ENCODE results near the gene ABTB2.

ABTB2 gene

DNA sequence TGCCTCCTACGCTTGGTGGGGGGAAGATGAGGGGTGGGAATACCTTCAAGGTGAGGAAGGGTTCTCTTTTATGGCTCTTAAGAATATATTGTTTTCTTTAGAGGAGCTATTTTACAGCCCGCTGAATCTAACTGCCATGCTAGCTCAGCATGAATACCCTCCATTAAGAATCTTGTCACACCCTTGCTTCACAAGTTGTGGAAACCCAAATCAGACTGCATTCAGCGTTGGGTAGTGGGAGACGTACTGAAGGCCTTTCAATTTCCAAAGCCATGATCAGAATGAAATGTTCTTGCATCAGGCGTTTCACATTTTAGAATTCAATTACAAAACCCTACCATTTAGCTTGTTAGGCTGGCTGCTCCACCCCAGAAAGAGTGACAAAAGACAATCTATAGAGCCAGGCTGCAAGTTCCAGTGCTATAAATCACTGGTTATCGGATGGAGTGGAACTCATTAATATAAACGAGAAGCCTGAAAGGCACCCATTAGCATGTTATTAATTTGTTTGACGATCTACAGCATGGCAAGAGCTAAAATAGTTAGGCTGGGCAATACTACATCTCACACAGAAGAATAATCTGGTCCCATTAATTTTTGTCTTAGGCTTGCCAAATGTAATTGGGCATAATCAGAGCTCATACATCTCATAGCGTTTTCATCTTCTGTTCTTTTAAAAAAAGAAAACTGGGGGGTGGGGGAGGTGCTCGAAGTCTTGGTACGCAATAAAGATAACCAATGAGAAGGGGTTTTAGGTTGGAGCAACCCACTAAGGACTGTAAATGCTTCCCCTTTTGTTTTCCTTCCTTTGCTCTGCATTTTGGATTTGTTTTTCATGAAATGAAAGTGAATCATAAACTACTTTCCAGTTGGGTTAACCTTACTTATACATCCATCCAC, 57.5 kb downstream of the ABTB2 start:
- FAIRE-seq = no peak

DNA sequence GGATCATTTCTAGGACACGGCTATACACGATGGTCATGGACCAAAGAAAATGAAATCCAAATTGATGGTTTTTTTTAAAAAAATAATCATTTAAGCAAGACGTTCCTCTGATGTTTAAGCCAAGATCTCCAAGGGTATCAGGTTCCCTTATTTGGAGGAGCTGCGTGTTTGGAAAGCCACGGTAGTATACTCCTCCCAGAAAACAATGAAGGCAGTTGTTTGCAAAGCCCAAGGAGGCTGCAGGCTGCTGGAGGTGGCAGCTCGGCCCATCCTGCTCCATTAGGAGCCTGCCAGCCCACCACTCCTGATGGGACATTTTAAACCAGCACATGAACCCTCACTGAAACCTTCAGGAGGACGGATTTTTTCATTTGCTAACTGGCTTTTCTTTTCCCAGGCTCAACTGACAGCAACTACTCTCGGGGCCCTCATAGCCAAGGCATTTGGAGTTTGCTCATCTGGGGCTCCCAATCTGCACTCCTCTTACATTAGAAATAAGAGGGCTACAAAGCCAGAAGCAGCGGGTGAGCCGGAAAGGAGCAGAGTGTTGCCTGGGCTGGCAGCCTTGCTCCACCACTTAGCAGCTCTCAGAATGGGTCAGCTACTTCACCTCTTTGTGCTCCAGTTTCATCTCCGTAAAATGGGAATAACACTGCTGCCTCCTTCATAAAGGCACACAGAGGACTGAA, 58.4 kb downstream of the ABTB2 start:
- no peak for DNase-seq (ENCODE audit: extremely low spot score, insufficient read length, low read depth)
- no peak for FAIRE-seq

More for the DNA sequence above, 57.5 kb downstream of the ABTB2 start:
- no peak for DNase-seq (ENCODE audit: extremely low spot score, insufficient read length, low read depth)

DNA sequence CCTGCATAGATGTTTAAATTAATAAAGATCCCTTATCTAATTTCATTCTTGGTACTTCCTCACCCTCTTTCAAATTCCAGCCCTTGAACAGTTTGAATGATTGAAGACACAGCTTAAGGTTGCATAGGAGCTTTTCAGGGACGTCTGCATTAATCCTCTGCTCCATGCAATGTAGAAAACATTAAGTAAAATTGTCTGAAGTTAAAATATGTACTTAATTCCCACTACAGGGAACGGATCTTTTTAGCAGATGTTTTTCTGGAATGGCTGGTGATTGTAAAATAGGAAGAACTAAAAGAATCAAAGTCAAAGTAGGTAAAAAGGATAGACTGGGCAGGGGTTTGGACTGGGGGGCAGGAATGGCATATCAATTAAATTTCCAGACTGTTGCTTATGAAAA, 58.9 kb downstream of the ABTB2 start:
- no peak for DNase-seq (ENCODE audit: extremely low spot score, insufficient read length, low read depth)
- no peak for FAIRE-seq

DNA sequence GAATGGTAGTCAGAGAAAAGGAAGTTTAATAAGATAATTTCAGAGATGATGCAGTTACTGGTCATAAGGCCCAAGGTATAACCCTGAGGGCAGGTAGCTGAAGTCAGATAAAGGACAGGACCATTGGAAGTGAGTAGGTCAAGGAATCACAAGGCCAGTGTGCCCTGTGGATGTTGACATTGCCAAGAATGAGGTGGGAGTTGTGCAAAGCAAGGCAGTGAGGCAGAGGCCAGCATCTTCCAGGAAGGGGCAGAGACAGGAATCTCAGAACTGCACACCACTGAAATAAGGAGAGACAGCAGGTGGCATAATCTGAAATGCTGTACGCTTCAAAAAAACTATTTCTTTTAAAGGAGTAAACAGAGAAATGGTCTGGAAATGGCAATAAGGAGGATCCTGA, 61.4 kb downstream of the ABTB2 start:
- FAIRE-seq = no peak
- no peak for DNase-seq (ENCODE audit: extremely low spot score, insufficient read length, low read depth)

DNA sequence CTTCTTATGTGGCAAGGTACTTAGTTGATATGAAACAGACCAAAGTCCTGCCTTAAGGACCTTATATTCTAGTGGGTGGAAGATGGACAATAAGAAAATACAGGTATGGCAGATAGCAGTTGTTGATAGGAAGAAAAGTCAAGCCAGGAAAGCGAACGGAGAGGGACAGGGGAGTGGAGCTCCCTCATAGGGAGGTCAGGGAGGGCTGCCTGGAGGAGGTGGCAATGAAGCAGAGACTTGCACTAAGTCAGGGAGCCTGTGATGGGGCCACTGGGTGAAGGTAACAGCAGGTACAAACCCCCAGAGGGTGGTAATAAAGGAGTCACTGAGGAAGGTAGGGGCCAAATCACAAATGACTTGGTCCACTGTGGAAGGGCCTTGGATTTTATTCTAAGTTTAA, 65.3 kb downstream of the ABTB2 start:
- no peak for FAIRE-seq

DNA sequence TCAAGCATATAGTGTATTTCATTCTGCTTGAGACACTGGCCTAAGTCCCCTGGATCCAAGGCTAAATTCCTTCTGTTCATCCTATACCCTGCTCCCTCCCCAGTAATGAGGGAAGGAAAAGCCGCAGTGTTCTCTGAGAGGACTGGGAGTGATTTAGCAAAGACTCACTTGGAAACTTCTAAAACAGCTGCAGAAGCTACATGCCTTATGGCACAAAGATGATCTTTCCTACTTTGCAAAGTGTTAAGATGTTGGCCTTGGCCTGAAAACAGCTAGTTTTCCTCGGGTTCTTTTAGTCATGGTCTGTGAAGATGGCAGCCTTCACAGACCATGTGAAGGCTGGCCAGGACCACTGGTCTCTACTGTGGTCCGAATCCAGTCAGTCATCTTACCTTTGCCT, 65.7 kb downstream of the ABTB2 start:
- DNase-seq (ENCODE audit: extremely low spot score, insufficient read length, low read depth) (no peak), FAIRE-seq (no peak)

More for the DNA sequence above, 65.3 kb downstream of the ABTB2 start:
- DNase-seq (ENCODE audit: extremely low spot score, insufficient read length, low read depth) = no peak

DNA sequence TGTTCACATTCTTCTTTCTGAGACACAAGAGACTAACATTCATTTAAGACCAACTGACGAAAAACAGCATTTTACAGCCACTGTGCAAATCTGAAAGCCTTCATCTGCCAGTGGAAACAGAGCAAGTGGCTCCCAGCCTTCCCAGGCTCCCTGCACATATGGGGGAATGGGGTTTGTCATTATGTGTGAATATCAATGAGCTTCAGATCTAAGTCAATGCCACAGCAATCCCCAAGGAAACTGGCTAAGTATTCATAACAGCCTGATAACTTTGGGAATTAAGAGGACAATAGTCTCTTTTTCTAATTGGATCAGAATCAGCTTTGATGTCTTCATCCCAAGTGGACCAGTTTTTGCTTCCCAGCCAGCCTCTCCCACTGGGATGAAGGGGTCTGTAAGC, 66.9 kb downstream of the ABTB2 start:
- FAIRE-seq (no peak), DNase-seq (ENCODE audit: extremely low spot score, insufficient read length, low read depth) (no peak)

DNA sequence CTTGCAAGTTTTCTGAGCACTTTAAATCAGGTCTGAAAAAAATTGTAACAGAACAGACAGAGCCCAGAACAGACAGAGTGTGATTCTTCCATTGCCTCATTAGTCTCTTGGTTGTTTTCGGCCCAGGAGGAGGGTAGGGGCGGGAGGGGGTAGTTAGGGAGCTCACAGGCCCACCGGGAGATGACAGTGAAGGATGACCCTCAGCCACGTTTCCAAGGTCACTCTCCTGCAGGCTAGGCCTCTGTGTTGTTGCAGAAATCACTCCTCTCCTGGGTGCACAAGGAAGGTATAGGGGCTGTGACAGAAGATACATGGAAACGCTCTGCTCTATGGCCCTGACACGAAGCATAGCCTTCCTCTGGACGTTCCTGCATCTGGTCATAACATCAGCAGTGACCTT, 69.3 kb downstream of the ABTB2 start:
- DNase-seq (ENCODE audit: extremely low spot score, insufficient read length, low read depth) (no peak), FAIRE-seq (no peak)

DNA sequence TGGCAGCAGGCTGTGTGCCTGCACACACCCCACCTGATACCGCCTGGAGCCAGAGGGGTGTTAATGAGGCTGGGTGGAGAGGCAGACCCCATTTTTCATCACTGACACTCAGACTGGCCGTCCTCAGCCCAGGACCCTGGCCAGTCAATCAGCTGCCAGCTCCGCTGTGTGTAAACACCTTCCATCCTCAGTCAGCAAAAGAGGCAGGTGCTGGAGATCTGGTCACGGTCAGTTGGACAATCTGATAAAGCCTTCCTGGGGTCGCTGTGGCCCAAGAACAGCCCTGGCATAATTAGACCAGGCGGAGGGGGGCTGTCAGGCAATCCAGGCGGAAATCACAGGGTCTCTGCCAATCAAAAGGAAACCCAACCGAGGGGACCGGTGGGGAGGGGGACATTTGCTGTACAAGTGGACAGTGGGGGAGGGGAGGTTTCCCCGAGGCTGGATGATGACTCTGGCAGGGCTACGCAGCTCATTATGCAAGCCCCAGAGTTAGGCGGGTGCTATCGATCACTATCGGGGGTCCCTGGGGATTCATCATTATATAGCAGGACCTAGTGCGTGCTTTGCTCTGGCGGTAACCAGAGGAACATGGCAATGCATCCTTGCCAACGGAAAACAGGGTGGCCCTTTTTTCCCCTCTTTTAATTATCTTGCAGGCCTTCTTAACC, 72.9 kb downstream of the ABTB2 start:
- FAIRE-seq = no peak
- no peak for DNase-seq (ENCODE audit: extremely low spot score, insufficient read length, low read depth)

DNA sequence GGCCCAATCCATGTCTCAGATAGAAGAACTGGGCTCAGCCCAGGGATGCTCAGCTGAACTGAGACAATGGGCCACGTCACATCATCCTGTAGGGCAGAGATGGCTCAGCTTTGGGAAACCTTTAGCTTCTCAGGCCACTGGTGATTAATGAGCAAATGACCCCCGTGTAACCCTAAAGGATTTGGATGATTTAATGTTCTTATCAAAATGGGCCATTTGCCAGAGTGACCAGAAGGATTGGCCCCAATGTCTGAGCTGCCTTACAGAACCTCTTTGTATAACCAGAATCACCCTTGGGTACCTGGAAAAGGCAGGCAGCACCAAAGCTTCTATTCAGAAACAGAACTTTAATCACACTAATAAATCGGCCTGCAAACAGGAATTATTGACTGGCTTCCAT, 73.7 kb downstream of the ABTB2 start:
- FAIRE-seq (no peak), DNase-seq (ENCODE audit: extremely low spot score, insufficient read length, low read depth) (no peak)

DNA sequence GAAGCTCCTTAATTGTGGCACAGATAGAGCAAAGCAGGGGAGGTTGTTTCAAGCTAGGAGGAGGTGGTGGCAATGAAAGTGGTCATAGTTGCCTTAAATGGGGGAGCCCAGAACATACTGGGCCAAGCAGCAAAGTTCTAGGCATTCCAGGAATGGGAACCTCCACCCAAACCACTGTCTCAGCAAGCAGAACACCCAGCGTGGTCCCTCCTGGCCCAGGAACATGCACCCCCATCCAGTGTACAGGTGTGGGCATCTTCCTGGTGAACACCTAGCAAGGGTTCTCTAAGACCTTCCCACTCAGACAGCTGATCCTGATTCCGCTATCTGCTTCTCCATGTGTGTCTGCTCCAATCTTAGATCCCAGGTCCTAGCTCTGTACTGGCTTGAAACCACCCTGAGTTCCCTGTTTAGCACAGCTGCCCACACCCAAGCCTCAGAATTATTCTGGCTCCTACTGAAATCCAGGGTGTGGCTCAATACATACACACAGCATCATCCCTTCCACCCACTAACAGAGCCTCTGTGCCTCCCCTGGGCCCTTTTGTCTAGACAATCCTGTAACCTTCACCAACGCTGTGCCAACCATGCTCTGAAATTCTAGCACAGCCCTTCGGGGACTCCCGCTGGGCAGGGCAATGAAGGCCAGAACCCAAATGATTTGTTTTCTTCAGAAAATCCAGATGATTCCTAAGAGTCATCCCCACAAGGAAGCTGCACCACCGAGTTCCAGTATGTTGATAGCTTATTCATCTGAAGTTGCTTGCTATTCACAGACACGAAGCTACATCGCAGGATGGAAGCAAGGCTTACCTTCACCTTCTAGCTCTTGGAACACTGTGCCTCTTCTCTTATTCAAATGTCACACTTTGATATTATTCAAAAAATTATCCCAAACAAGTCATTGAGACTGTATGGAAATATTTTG, 76.6 kb downstream of the ABTB2 start:
- DNase-seq (ENCODE audit: extremely low spot score, insufficient read length, low read depth) (no peak), FAIRE-seq (no peak)

DNA sequence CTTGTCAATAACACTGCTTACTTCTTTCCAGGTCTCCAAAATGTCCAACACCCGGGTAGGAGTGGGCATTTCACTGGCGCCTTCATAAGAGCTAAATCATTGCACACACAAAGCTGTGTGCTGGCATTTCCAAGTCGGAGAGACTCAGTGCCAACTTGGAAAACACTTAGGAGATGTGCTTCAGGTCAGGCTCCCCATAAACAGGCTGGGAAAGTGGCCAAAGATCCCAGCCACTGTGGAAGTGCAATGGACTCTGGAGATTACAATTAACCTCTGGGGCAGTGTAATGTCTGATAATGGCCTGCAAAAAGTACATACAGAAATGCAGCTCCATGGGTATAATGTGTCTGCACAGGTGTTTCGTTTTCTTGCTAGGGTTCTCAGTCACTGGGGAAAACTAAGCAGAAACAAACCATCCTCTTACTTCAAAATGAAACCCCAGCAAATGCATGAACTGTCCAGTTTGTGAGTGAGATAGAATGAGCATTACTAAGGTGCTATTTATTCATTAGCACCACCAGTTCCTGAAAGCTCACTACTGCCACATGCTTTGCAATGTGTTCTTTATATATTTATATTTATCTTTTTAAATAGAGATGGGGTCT, 79.0 kb downstream of the ABTB2 start:
- no peak for DNase-seq (ENCODE audit: extremely low spot score, insufficient read length, low read depth)
- FAIRE-seq = peak; percentile 81

DNA sequence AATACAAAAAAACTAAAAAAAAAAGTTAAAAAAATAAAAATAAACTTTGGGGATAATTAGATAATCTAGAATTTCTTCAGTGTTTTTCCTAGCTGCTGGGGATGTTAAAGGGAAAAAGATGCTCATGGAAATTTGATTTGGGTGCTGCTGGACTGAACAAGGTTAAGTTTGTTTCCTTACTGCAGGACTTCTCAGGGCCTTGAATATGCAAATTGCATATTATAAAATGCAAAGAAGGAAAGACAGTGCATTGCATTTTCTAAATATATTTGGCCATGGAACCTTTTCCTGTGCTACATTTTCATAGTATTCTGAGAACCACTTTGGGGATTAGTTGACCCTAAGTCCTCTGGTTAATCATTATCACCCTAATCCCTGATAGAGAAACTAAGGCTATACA, 79.6 kb downstream of the ABTB2 start:
- no peak for FAIRE-seq
- DNase-seq (ENCODE audit: extremely low spot score, insufficient read length, low read depth) = no peak

DNA sequence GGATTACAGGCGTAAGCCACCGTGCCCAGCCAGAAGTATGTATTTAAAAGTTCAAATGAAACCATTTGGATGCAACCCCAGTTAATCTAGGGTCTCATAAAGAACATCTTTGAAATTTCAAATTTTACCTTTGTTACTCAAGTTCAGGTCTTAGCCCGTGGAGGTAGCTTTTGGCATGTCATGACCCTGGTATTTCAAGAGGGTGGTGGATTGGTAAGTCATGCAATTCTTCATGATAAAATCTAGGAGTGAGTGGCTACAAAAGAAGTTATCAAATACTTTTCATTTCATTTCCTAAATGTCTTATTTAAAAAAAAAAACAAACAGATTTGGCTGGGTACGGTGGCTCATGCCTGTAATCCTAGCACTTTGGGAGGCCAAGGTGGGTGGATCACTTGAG, 80.6 kb downstream of the ABTB2 start:
- no peak for FAIRE-seq
- no peak for DNase-seq (ENCODE audit: extremely low spot score, insufficient read length, low read depth)

DNA sequence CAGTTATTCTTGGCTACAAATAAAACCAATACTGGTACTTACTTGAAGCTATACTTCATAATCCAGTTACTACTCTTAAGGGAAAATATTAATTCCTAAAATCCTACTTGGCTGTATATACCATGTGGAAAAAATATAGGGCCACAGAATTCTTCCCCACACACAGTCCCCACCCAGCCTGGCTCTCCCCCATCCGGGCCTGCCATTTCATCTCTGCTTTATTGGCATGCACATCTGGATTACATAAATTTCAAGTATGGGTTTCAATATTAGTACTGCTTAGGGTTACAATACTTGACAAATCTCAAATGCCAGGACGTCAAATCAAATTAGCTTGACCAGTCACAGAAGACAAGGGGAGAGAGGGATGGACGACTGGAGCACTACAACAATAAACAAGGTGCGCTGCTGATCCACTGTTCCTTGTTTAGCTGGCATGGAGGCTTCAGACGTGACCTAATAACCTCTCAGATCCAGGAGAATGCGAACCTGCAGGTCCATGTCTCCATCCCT, 81.4 kb downstream of the ABTB2 start:
- no peak for FAIRE-seq
- no peak for DNase-seq (ENCODE audit: extremely low spot score, insufficient read length, low read depth)

DNA sequence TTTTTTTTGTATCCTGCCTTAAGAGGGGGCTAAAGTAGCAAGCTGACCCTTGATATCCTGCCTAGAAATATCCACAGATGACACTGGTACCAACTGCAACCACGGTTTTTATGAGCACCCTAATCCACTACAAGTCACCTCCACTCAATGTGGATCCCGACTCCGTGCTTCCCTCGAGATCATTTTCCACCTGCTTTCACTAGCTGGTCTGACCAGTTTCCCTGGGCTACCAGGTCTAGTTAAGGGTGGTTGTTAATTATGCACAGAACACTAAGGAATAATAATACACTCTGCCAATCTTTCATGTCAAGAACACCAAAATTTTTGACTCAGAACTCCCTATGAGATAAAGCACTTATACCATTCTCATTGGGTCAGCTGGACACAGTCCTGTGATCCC, 82.3 kb downstream of the ABTB2 start:
- DNase-seq (ENCODE audit: extremely low spot score, insufficient read length, low read depth) = no peak
- FAIRE-seq = no peak

DNA sequence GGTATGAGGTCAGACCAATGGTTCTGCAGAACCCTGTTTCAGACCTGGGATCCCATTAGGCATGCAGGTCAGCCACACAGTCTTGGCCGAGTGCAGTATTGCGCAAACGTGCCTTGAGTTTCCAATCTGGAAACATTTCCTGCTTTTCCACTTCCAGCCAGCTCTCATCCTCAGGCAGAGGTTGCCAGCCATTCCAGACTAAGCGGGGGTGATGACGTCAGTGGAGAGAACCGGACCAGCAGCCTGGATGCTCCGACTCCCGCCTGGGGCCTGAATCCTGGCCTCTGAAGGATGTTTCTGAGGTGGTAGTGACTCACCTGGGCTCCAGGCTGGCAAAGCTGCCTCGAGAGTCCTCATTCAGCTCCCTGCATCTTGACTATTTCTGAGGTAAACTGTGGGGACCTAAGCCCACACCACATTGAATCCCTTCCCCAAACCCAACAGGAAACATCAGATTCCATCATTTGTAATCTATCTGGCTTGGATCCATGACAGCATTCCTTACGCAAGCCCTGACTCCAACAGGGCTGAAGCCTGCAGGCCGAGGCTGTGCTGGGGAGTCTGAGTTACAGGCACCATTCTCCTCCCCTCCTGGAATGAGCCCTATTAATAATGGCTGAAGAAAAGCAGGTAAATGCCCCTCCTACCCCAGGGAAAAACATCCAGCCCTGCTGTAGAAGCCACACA, 83.0 kb downstream of the ABTB2 start:
- FAIRE-seq = no peak
- no peak for DNase-seq (ENCODE audit: extremely low spot score, insufficient read length, low read depth)

DNA sequence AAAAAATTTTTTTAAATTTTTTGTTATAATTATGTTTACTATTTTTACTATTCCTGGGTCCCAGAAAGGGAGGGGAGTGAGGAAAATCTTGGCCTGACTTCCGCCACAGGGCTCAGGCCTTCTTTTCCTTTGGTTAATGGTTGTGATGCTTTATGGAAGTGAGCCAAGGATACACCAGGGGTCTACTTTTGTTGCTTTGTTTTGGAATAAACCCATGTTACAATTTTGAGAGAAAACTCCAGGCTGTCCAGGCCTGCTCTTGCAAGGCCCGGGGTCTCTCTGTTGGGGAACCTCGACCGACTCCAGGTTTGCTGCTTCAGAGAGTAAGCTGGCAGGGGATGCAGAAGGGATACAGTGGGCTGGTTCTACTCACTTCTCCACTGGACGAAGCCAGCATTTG, 84.7 kb downstream of the ABTB2 start:
- DNase-seq (ENCODE audit: extremely low spot score, insufficient read length, low read depth) = no peak
- FAIRE-seq = no peak

DNA sequence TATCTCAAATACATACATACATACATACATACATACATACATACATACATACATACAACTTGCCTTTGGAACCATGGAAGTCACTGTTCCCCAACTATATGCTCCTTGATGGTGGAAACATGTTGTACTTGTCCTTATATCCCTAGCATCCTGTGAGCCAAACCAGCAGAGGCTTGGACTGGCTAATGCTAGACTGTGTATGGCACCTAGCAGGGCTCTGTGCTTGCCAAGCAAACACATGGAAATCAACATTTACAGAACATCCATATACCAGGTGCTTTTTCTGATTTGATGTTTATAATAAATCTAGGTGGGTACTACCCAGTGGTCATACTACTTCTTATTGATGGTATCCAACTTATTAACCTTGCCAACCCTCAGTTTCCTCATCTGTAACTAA, 86.1 kb downstream of the ABTB2 start:
- DNase-seq (ENCODE audit: extremely low spot score, insufficient read length, low read depth) (no peak), FAIRE-seq (no peak)
